ENCODE data around the gene PSMD14. TPM values are rescaled to one million over a fixed set of nuclear protein-coding genes. Genes with fewer than 3 reads are reported as not detected.

The PSMD14 gene
- total RNA-seq, 2 donors from 2014 or later: 25.2 to 59.5 TPM

- peaks cover 30% of the 10 kb centered on the region for H3K27me3 ChIP-seq (replicated peaks; ENCODE audit: insufficient read depth)
- no peak overlapping the region for H3K4me3 ChIP-seq
- ATAC-seq (ENCODE audit: insufficient number of reproducible peaks, low FRiP score, low read depth): no peak
- no peaks in the 10 kb centered on the region for H3K36me3 ChIP-seq
- no peak for DNase-seq (ENCODE audit: low spot score)
- TF ChIP-seq, protein P1, sequence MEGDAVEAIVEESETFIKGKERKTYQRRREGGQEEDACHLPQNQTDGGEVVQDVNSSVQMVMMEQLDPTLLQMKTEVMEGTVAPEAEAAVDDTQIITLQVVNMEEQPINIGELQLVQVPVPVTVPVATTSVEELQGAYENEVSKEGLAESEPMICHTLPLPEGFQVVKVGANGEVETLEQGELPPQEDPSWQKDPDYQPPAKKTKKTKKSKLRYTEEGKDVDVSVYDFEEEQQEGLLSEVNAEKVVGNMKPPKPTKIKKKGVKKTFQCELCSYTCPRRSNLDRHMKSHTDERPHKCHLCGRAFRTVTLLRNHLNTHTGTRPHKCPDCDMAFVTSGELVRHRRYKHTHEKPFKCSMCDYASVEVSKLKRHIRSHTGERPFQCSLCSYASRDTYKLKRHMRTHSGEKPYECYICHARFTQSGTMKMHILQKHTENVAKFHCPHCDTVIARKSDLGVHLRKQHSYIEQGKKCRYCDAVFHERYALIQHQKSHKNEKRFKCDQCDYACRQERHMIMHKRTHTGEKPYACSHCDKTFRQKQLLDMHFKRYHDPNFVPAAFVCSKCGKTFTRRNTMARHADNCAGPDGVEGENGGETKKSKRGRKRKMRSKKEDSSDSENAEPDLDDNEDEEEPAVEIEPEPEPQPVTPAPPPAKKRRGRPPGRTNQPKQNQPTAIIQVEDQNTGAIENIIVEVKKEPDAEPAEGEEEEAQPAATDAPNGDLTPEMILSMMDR (IDR thresholded peaks at IDR 0.05): no peak
- H3K27ac ChIP-seq: no peak overlapping the region
- peaks cover 0 to 44% of the 10 kb centered on the region in 2 donors for H3K4me1 ChIP-seq (ENCODE audit: control insufficient read depth in 1 of 2, low read depth in 2 of 2)
- H3K9me3 ChIP-seq: no peaks in the 10 kb centered on the region
Measured at GRCh38 chr2:161417438-161418274, 109.4 kb downstream of the PSMD14 start.

- peaks cover 0 to 45% of the 10 kb centered on the region in 2 donors for H3K4me1 ChIP-seq (ENCODE audit: control insufficient read depth in 1 of 2, low read depth in 2 of 2)
- no peaks in the 10 kb centered on the region for H3K36me3 ChIP-seq
- TF ChIP-seq, protein P1 (IDR thresholded peaks at IDR 0.05): no peak
- H3K27ac ChIP-seq: no peak overlapping the region
- H3K27me3 ChIP-seq (replicated peaks; ENCODE audit: insufficient read depth): peaks cover 32% of the 10 kb centered on the region
- no peaks in the 10 kb centered on the region for H3K9me3 ChIP-seq
- peak overlapping the region; percentile 27 for H3K4me3 ChIP-seq
- ATAC-seq (ENCODE audit: insufficient number of reproducible peaks, low FRiP score, low read depth): no peak
- DNase-seq (ENCODE audit: low spot score): no peak
Measured at GRCh38 chr2:161418275-161418714, 110.1 kb downstream of the PSMD14 start.

- peak overlapping the region; percentile 27 for H3K4me3 ChIP-seq
Measured at GRCh38 chr2:161418715-161419637, 110.8 kb downstream of the PSMD14 start.

DNA sequence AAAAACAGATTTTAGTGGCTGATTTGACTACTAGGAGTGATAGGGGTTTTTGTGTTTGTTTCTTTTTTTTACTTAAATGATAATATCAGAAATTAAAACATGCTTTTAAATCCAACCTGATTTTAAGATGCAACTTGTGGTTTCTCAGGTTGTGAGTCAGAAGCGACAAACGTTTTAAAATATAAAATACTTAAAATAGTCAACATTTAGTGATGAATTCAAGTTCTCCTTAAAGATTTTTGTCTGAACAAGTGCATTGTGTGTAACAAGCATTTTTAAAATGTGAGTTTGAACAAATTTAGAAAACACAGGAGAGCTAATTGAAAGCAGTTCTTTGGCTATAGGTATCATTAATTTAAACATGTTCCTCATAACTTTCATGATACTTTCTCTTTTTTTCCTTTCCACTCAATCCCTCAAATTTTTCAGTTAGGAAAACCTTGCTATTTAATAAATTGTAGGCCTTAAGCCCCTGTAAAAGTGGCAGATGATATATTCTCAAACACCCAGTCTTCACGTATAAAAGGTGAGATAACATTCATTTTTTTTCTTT, 111.5 kb downstream of the PSMD14 start:
- ATAC-seq (ENCODE audit: insufficient number of reproducible peaks, low FRiP score, low read depth) (no peak), DNase-seq (ENCODE audit: low spot score) (no peak)
- Histone ChIP-seq H3K4me3 (no peak overlapping the region), H3K4me1 (ENCODE audit: control insufficient read depth in 1 of 2, low read depth in 2 of 2) (peaks cover 0 to 46% of the 10 kb centered on the region in 2 donors), H3K36me3 (no peaks in the 10 kb centered on the region), H3K27me3 (replicated peaks; ENCODE audit: insufficient read depth) (peaks cover 35% of the 10 kb centered on the region), H3K9me3 (no peaks in the 10 kb centered on the region), H3K27ac (no peak overlapping the region)
- TF ChIP-seq, protein P1 (IDR thresholded peaks at IDR 0.05): no peak

More at GRCh38 chr2:161418715-161419637, 110.8 kb downstream of the PSMD14 start:
- ATAC-seq (ENCODE audit: insufficient number of reproducible peaks, low FRiP score, low read depth) (no peak), DNase-seq (ENCODE audit: low spot score) (no peak)
- no peaks in the 10 kb centered on the region for H3K36me3 ChIP-seq
- no peak overlapping the region for H3K27ac ChIP-seq
- H3K9me3 ChIP-seq: no peaks in the 10 kb centered on the region
- peaks cover 34% of the 10 kb centered on the region for H3K27me3 ChIP-seq (replicated peaks; ENCODE audit: insufficient read depth)
- peaks cover 0 to 52% of the 10 kb centered on the region in 2 donors for H3K4me1 ChIP-seq (ENCODE audit: control insufficient read depth in 1 of 2, low read depth in 2 of 2)
- TF ChIP-seq, protein P1 (IDR thresholded peaks at IDR 0.05): no peak

Data from thoracic aorta (tissue), 2 donors.